NCI-H2196 treated with DMSO at 0.1 percent for 48 hours (cell line): Measurements from ENCODE around the gene IL1R2.
"Not testable (repeated sequence)": the region's sequence is repeated elsewhere in the genome, so short reads cannot be mapped to it uniquely, and the experiment has no call there.

ENCODE experiments used
- DNase-seq: peaks from one replicate; lab custom pipeline; 2025; ENCODE audit not compliant: unreplicated experiment; lab: John Stamatoyannopoulos, UW

The IL1R2 gene

DNA sequence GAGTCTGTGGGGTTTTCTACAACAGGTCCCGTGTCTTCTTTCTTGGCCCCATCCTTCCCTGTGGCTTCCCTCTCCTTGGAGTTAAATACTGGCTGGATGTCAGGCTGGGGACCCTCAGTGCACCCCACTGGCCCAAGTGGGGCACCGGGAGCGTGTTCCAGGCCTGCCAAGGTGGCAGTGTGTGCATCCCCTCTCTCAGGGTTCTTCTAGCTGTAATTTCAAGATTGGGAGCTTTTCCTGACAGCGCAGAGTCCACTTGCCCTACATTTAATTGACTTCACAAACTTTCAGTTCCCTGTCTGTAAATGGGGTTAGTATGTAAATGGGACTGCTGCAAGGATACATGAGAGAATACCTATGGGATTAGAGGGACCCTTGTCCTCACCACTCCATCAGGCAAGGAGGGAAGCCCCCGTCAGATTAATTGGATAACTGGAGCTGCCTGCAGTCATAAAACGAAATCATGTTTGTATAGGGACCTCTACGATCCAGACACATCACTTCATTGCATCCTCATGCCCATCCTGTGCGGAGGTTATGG, 66.6 kb downstream of the IL1R2 start:
- DNase-seq: no peak

DNA sequence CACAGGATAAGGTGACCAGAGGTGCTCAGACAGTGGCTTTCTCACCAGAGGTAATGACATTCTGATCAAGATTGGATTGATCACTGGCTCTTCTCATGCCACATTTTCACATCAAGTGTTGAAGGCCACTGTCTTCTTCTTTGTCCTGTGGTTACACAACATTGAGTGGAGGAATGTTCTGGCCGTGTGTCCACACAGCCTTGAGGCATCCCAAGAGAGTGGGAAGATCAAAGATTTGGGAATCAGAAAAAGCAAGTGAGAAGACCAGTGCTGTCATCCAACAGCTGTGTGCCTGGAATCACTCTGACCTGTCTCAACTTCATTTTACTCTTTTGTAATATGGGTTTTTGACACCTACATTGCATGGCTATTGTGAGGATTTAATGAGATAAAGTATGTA, 67.4 kb downstream of the IL1R2 start:
- DNase-seq: no peak

DNA sequence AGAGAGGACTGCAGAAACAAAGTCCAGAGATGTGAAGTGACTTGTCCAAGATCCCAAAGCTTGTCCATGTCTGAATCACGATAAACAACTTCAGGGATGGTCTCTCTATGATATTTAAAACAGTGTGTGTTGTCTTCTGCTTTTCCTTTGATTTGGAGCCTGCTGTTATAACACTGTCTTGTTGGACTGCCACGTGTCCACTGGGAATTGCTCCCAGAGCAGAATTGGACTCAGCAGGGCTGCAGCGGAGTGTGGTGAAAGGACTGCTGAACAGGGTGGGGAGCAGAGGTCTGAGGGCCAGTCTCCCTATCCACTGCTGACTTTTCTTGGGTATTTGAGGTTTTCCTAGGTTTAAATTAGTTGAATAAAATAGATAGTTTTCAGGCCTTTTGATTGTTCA, 68.3 kb downstream of the IL1R2 start:
- DNase-seq: no peak

DNA sequence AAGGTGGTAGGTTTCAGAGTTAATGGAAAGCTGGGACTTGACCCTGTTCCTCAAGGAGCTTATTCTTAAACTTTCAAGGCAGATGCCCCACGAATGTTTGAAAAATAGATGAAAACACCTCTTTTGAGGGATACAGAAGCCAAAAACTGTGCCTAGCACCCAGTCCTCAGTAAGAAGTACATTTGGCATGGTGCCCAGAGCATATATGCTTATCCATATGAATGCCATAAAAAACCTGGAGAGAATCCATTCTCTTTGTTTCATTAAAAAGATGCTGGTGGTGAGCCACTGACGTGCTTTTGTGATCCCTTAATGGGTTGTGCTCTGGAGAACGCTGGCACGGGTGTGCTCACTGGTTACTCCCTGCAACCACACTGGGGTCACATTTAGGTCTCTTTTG, 69.0 kb downstream of the IL1R2 start:
- no peak for DNase-seq

DNA sequence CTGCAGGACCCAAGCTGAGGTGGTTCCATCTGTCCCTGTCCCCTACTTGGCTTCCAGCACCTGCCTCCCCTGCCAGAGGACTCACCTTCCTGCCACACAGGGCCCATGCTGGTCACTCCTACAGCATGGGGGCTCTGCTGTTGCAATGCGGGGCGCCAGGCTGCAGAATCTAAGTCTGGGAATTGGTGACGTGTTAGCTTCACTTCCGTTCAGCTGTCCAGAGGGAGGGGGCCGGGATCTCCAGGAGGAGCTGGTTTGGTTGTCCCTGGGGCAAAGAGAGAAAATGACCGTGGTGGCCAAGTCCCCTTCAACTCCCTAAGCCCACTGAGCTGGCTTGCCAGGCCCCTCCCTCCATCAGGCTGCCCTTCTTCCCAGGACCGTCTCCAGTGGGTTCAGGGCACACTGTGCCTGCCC, 69.5 kb downstream of the IL1R2 start:
- DNase-seq: no peak

DNA sequence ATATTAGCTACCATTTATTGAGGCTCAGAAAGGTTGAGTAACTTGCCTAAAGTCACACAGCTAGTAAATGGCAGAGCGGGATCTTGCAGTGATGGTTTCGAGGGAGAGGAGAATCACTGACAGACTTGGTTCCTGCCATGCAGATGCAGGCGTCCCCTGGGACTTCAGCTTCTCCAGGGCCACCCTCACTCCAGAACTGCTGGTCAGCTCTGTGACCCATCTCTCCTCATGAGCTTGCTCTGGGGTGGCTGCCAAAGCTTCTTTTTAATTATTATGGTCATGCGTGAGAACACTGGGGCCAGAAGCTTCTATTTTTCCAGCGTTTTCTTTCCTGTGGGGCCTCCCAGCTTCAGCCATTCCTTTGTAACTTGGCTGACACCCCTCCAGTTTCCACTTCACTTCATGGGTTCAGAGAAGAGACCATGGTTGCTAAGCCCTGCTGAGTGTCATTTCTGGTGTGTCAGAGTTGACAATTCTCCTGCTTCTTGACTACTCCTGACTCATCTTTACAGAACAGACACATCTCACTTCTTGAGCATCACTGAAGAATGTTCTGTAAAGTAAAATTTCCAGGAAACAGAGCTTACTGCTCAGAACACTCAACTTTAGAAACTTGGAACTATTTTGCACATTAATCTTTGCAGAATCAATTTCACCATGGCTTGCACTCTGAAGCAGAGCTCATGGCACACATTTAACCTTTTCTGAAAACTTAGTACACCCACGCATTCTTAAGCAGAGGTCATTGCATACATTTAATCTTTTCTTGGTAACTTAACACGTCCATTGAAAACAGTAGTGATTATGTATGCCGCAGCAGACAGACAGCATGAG, 70.4 kb downstream of the IL1R2 start:
- no peak for DNase-seq

DNA sequence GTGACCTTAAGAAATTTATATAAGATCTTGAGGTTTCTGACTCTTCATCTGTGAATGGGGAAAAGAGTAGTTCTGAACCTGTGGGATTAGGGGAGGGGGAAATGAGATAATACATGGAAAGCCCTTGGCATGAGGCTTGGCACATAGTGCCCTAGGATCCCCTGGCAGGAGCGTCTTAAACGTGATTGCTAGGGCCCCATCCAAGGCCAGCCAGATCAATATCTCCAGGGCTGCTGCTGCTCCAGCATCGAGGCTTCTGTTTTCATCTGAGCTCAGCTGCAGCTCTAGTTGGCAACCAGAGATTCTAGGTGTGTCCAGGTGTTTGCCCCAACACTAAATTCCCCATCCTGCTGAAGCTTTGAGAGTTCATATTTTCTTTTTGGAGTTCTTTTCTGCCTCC, 71.0 kb downstream of the IL1R2 start:
- DNase-seq: no peak

DNA sequence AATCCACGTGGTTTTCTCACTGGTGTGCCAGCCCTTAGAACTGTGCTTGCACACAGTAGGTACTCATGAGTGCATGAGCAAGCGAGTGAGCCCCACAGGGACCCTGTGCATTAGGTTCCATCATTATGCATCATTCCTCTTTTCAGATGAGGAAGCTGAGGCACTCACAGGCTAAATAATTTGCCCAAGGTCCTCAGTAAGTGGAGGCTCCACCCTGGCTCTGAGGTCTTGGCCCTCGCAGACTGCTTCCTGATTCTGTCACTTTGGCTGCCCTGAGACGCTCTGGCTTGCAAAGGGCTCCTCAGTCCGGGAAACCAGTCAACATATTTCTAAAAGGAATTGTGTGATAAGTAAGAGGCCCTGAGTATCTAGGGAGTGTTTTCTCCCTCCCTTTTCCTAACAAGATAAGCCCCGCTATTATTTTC, 71.7 kb downstream of the IL1R2 start:
- no peak for DNase-seq

DNA sequence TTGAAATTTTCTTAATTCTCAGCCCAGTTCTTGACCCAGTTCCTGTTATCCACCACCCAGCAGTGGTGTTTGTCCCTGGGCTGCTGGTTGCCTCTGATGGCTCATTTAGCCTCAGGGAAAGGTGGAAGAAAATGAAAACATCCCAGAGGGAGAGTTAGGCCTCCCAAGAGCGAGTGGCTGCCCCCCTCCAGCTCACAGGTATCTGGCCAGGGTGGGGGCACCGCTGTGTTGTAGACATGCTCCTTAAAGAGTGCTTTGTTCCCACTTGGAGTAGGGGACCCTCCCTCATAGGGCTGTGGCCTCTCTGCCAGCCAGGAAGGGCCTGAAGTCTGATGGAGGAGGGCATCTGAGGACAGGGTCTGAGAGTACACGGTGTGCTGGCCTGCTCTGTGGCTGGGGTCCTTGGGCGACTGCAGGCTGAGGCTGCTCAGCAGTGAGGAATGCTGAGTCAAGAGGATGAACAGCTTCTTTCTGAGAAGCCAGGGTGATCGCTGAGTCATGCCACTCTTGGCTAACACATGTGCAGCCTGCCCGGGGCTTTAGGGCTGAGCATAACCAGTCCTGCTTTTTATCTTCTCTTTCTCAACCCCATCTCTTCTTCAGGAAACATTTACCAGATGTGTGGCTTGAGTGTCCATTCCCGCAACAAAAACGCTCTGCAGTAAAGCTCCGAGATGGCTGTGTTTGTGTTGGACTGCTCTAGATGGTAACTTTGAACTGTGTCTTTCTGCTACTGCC, 72.3 kb downstream of the IL1R2 start:
- no peak for DNase-seq

DNA sequence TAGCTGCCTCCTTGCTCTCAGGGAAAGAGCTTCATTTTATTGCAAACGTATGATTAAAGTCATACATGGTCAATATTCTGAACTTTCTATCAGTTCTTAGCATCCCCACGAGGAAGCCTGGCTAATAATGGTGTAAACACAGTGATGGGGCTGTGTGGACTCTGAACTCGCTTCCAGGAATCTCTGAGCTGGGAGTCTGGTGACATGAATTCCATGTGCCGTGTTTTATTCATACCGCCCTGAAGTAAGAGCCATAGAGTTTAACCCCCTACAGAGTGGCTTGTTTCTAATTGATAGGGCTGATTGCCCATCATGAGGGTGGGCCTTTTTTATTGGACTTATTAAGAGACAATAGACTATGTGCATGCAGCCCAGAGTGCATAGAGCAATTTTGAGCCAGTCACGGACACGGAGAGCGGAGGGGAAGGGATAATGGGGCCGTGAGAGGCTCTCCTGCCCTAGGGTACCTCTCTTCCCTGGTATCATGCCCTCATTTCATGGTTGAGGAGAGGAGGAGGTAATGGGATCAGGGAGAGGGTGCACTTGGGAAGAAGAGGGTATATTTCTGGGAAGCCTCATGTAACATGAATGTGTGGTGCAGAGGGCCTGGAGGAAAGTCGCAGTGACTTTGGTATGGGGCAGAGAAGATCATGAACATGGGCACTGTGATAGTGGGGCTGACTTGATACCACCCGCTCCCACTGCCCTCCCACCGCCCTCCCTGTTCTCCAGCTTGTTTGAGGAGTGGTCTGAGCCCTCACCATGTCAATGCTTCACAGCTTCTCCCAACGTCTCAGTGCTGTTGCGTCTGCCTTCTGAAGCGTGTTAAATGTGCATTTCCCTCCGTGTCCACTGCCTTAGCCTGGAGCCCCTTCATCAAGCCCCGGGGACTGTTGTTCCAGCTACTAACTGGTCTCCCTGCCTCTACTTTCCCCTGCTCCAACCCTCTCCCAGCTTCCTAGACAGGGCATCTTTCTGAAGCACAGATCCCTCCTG, 73.2 kb downstream of the IL1R2 start:
- DNase-seq: no peak

DNA sequence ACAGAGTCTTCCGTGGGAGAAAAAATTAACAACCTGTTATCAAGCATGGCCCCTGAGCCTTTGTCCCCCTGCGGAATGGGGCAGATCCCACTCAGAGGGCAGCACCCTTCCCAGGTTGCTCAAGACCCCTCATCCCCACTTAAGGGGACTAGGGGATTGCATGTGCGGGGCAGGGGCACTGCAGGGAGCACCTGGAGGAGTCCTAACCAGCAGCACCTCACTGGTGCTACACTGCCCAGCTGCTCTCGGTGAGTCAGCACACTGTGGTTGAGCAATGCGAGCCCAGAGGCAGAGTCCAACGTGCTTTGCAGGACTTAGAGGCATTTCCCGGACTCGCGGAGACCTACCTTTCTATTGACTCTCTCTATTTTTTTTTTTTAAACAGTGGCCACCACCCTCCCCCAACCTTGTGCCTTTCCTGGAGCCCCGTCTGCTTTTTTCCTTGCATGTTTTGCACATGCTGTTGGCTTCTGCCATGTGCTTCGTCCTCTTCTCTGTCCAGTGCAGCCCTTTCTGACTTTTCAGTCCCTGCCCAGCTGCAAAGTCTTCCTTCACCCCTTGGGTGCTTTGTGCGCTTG, 74.0 kb downstream of the IL1R2 start:
- no peak for DNase-seq

DNA sequence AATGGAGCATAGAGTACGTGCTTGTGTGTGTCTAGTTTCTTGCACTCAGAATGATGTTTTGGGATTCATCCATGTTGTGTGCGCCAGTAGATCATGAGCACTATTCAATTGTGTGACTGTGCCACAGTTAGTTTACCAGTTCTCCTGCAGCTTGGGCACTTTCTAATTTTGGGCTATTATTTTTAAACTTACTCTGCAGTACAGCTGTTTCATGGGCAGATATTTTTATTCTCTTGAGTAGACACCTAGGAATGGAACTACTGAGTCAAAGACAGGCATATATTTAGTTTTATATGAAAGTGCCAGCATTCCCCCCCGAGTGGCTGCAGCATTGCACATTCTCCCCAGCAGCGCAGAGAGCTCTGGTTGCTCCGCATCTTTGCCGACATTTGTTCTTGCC, 74.8 kb downstream of the IL1R2 start:
- no peak for DNase-seq

DNA sequence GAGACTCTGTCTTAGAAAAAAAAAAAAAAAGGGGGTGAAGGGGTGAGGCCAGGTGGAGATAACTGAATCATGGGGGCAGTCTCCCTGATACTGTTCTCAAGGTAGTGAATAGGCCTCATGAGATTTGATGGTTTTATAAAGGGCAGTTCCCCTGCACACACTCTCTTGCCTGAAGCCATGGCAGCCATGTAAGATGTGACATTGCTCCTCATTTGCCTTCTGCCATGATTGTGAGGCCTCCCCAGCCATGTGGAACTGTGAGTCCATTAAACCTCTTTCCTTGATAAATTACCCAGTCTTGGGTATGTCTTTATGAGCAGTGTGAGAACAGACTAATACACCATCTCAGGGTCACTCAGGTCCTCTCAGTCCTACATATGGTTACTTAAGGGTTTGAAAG, 76.4 kb downstream of the IL1R2 start:
- not testable (repeated sequence) for DNase-seq

DNA sequence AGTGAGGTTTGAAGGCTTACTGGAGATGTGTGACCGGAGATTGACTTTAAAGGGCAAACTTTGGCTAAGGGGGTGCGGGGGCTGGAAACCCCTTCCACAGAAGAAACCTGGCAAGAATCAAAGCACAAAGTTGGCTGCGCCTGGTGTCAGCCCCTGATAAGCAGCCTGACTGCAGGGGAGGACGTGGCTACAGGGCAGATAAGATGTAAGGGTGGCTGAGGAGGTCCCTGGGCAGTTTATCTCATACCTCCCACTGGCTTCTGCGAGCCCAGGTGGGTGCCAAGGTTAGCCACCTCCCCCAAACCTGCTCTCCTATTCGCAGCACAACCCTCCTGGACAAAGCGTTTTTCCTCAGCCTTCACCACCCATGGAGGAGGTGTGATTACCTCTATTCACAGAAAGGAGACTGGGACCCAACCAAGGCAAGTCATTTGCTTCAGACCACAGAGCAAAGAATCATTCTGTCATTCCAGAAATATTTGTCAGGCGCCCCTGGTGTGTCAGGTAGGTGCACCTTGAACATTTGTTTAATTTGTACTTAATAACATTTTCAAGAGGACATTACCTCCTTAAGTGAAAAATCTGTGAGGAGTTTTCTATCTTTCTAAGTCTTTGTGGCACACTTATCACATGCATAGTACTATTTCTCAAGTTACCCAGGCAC, 77.7 kb downstream of the IL1R2 start:
- no peak for DNase-seq

DNA sequence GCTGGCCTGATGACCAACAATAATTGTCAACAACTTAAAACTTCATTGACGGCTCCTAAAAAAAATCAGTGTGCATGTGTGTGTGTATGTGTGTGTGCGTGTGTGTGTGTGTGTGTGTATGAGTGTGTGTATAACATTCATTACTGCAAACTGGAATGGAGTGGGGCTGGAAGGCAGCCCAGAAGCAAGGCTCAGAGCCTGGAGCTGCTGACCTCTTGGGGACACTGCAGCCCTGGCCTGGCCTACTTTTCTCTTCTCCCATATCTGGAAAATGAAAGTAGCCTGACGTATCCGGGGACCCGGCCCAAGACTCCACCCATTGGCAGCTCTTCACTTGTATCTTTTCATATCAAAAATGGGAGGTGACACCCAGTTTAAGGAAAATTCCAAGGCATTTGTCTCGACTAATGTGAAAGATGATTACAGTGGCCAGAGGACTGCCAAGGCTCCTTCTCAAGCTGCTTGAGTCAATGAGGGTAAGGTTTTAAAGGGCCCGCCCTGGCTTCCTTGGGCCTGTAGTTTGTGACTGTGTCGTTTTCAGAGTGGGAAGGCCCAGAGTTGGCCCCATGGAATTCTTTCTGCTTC, 78.4 kb downstream of the IL1R2 start:
- no peak for DNase-seq

DNA sequence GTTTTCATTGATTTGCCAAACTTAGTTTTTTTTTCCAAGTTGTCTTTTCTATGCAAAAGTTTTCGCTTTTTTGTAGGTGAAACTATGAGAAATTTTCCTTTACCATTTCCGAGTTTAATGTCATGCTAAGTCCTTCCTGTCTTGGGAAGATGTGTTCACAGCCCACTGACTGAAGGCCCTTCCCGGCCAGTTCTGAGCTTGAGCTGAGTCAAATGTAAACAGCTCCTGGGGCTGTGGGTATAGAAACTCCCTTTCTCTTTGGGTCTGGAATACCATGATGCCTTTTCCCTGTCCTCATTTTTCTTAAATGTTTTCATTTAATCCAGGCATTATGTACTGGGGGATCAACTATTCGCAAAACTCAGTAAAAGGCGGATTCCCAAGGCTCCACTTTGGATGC, 81.0 kb downstream of the IL1R2 start:
- DNase-seq: no peak

DNA sequence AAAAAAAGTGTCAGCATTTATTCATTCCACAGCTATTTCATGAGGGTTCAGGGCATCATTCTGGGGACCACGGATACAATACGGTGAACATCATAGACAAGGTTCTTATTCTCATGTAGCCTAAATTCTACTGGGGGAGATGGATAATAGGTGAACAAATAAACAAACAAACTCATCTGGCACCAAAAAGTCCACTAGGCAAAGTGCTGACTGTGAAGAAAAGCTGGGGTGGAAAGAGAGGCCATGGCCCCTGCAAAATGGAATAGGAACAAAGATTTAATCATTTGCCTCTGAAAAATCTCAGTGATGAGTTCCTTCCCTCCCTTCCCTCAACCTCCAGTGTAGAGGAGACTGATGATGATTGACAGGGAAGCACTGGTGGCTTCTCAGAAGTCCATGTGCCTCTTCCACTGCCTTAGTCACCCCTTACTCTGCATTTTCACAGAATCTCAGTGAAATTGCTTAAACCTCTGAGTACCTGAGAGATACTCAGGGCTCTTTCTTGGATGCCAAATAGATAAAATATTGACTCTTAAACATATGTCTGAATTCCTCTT, 81.5 kb downstream of the IL1R2 start:
- DNase-seq: no peak

DNA sequence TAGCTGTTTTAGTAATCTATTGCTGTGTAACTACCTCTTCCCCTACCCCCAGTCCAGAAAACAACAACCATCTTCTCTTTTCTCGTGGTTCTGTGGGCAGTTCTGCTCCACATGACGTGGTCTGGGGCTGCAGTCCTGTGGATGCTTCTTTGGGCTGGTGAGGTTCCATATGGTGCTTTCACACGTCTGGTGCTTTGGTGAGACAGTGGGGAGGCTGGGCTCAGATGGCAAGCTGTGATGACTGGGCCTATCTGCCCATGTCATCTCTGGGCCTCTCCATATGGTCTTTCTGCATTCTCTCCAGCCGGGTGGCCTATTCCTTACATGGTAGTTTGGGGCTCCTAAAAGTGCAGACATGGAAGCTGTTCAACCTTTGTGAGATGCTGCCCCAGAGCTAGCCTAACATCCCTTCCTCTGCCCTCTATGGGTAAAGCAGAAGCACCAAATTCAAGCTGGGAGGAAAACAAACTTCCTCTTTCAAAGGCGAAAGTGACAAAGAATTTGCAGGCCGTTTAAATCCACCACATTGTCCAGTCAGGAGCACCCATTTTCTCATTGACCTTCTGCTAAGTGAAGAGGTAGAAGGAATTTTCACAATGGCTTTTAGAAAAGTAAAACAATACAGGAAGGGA, 82.5 kb downstream of the IL1R2 start:
- no peak for DNase-seq

DNA sequence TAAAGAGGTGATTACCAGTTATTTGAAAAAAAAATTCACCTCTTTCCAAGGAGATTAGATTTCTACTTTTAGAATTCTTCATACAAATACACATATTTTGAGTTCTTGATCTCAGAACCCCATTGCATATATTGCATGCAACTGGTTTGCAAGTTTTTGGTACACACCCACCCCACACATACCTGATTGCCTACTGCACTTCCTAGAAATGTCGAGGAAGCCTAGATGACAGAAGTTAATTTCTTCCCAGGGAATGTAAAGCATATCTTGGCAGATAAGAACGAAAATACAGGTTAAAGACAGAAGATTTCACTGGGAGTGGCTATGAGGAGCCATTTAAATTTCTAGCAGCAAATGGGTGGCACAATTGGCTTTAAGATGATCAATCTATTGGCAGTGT, 83.7 kb downstream of the IL1R2 start:
- DNase-seq: no peak
